K562 (cell line): ENCODE measurements around the gene HMCN1. TPM values are rescaled to one million over a fixed set of nuclear protein-coding genes. Genes with fewer than 3 reads are reported as not detected.

Experiments used
- ATF6 ChIP-seq: sonication (generic); formaldehyde crosslinking; IDR thresholded peaks from 2 replicates; pipeline ENCODE4 v1.4.0; 2020; ENCODE audit warnings: mild to moderate bottlenecking, missing genetic modification reagents
- BRD4 ChIP-seq: fragments of 200-600 bp; sonication (generic); IDR thresholded peaks from 2 replicates; pipeline ENCODE4 v1.6.1; 2017; ENCODE audit warnings: inconsistent platforms
- ELF1 ChIP-seq: fragments of 200-800 bp; sonication (Bioruptor generic); IDR thresholded peaks from 2 replicates; pipeline ENCODE4 v1.6.1; 2016; ENCODE audit warnings: missing genetic modification characterization, missing compliant biosample characterization
- ESRRB ChIP-seq: fragments of 250-450 bp; sonication (Bioruptor Pico); IDR thresholded peaks from 2 replicates; pipeline ENCODE4 v1.5.0; 2020; ENCODE audit warnings: mild to moderate bottlenecking, moderate library complexity, borderline replicate concordance
- FOS ChIP-seq: IDR thresholded peaks from 3 replicates; pipeline ENCODE4 v1.6.1; 2011; ENCODE audit not compliant: insufficient read length; ENCODE audit errors: extremely low read depth
- FOXP1 ChIP-seq: sonication (generic); formaldehyde crosslinking; IDR thresholded peaks from 2 replicates; pipeline ENCODE4 v1.8.0; 2022; ENCODE audit warnings: mild to moderate bottlenecking, missing genetic modification reagents
- HDGF ChIP-seq: fragments of 450-650 bp; IDR thresholded peaks from 2 replicates; pipeline ENCODE4 v1.6.1; 2016
- MECOM ChIP-seq: fragments of 250-450 bp; sonication (Bioruptor Pico); IDR thresholded peaks from 2 replicates; pipeline ENCODE4 v1.8.0; 2022; ENCODE audit warnings: inconsistent platforms
- NONO ChIP-seq, 2 experiments: fragments of 200-400 bp in 1 of 2; fragments of 450-650 bp in 1 of 2; formaldehyde crosslinking in 1 of 2; IDR thresholded peaks; 2 replicates each; pipeline ENCODE4 v1.6.1; 2017; ENCODE audit warnings: low read depth in 2 of 2, mild to moderate bottlenecking in 2 of 2, moderate library complexity in 2 of 2, low read length in 1 of 2
- SMAD3 ChIP-seq: fragments of 450-650 bp; formaldehyde crosslinking; conservative IDR thresholded peaks from 2 replicates; pipeline ENCODE4 v1.4.0; 2020; ENCODE audit warnings: mild to moderate bottlenecking
- SMARCB1 ChIP-seq: IDR thresholded peaks from 2 replicates; pipeline ENCODE4 v1.6.1; 2011; ENCODE audit warnings: improper control_type of control experiment, low read depth; ENCODE audit not compliant: insufficient read length
- SPI1 ChIP-seq: IDR thresholded peaks from 2 replicates; pipeline ENCODE4 v1.6.1; 2011; ENCODE audit warnings: low read depth, low read length, control low read depth, borderline replicate concordance
- SREBF2 ChIP-seq: sonication (generic); formaldehyde crosslinking; IDR thresholded peaks from 2 replicates; pipeline ENCODE4 v1.4.0; 2020; ENCODE audit warnings: mild to moderate bottlenecking, missing genetic modification reagents
- STAT5B ChIP-seq: fragments of 250-450 bp; sonication (Bioruptor Pico); IDR thresholded peaks from 2 replicates; pipeline ENCODE4 v1.8.0; 2021; ENCODE audit warnings: mild to moderate bottlenecking, inconsistent platforms
- TAF9B ChIP-seq: fragments of 450-650 bp; IDR thresholded peaks from 2 replicates; pipeline ENCODE4 v1.6.1; 2018; ENCODE audit warnings: mild to moderate bottlenecking; ENCODE audit not compliant: partially characterized antibody
- TFAM ChIP-seq: fragments of 250-450 bp; sonication (Bioruptor Pico); conservative IDR thresholded peaks from 2 replicates; pipeline ENCODE4 v1.5.0; 2021; ENCODE audit warnings: mild to moderate bottlenecking, moderate library complexity
- THRA ChIP-seq: fragments of 450-650 bp; IDR thresholded peaks from 2 replicates; pipeline ENCODE4 v1.6.1; 2017; ENCODE audit warnings: mild to moderate bottlenecking, moderate library complexity
- U2AF2 ChIP-seq: fragments of 200-400 bp; formaldehyde crosslinking; optimal IDR thresholded peaks from 2 replicates; pipeline ENCODE3; 2017; ENCODE audit warnings: low read depth, mild to moderate bottlenecking, low read length
- ZBTB17 ChIP-seq: fragments of 450-650 bp; formaldehyde crosslinking; IDR thresholded peaks from 2 replicates; pipeline ENCODE4 v1.4.0; 2020; ENCODE audit warnings: mild to moderate bottlenecking
- ZBTB26 ChIP-seq: fragments of 450-650 bp; formaldehyde crosslinking; IDR thresholded peaks from 2 replicates; pipeline ENCODE4 v1.4.0; 2022; ENCODE audit warnings: missing genetic modification characterization
- ZNF121 ChIP-seq: sonication (generic); formaldehyde crosslinking; conservative IDR thresholded peaks from 2 replicates; pipeline ENCODE4 v1.8.0; 2022; ENCODE audit warnings: missing genetic modification reagents
- ZNF324 ChIP-seq: fragments of 250-450 bp; sonication (Bioruptor Pico); IDR thresholded peaks from 2 replicates; pipeline ENCODE4 v1.4.0; 2020; ENCODE audit warnings: mild to moderate bottlenecking
- ZNF707 ChIP-seq: fragments of 250-450 bp; sonication (Bioruptor Pico); conservative IDR thresholded peaks from 2 replicates; pipeline ENCODE4 v1.8.0; 2022; ENCODE audit warnings: inconsistent platforms, mild to moderate bottlenecking, moderate library complexity
- ZSCAN29 ChIP-seq: fragments of 450-650 bp; IDR thresholded peaks from 2 replicates; pipeline ENCODE4 v1.6.1; 2017
- polyA plus RNA-seq, 8 experiments: library from polyadenylated mRNA; depleted of rRNA in 4 of 8; stranded (reverse) in 5 of 8; unstranded in 3 of 8; fragments of >200 nt; fragmentation: Nextera tagmentation in 2 of 8; fragmentation: Illumina TruSeq in 1 of 8; extraction: Ambion mirVana in 2 of 8; extraction: Trizol in 1 of 8; gene quantifications; 2 replicates each; pipeline versions ENCODE4 v1.2.1 to v1.2.3, GENCODE V29; 2011 to 2014; ENCODE audit warnings: inconsistent platforms in 1 of 8, missing spikeins in 1 of 8
- total RNA-seq, 7 experiments: library from RNA; depleted of rRNA in 6 of 7; stranded (reverse); fragments of >200 nt in 6 of 7; fragmentation: Illumina TruSeq in 2 of 7; extraction: Trizol in 2 of 7; gene quantifications; 2 replicates each; pipeline versions ENCODE4 v1.2.1 to v1.2.3, GENCODE V29; 2011 to 2021; ENCODE audit warnings: low replicate concordance in 1 of 7

The HMCN1 gene
- total and polyA plus RNA-seq, 9 of the 15 experiments (the other 6 are each of a cell fraction or from before 2014, with no cell fraction given) = 0.07 to 0.36 (median 0.21) TPM

- TF ChIP-seq ZBTB26 (no peak), TAF9B (no peak), BRD4 (peak; percentile 41; the same call in 1 of the 2 replicates), SREBF2 (CRISPR knock-in tag) (no peak), ZSCAN29 (no peak), ZNF324 (CRISPR knock-in tag) (no peak), HDGF (no peak), ZBTB17 (CRISPR knock-in tag) (no peak), SMARCB1 (no peak), MECOM (no peak), SMAD3 (CRISPR knock-in tag) (no peak), U2AF2 (no peak), THRA (no peak), ESRRB (CRISPR knock-in tag) (no peak), NONO (IDR thresholded peaks at IDR 0.05; ENCODE audit: low read depth in 2 of 2, low read length in 1 of 2) (no peak), ZNF707 (CRISPR knock-in tag) (no peak), ELF1 (tag) (peak; percentile 72), FOXP1 (CRISPR knock-in tag) (no peak), STAT5B (CRISPR knock-in tag) (no peak), SPI1 (peak; percentile 89), TFAM (CRISPR knock-in tag) (no peak), FOS (no peak), ATF6 (CRISPR knock-in tag) (no peak), ZNF121 (no peak)
Measured at GRCh38 chr1:185694081-185694480, 40.1 kb upstream of the HMCN1 start (continued).
